Sigmoid colon (tissue), 7 donors: ENCODE data around the gene RHOJ. TPM values are rescaled to one million over a fixed set of nuclear protein-coding genes. Genes with fewer than 3 reads are reported as not detected.
"Not testable (repeated sequence)": the region's sequence is repeated elsewhere in the genome, so short reads cannot be mapped to it uniquely, and the experiment has no call there.

Source experiments
- DNase-seq: peaks from one replicate; pipeline ENCODE4 v3.0.0-alpha.2; 2019
- H3K27ac ChIP-seq, 4 donors: fragments of 200-600 bp; sonication (generic); one replicate each; pipeline ENCODE4 v1.5.1; 2016 to 2019; ENCODE audit warnings: mild to moderate bottlenecking in 1 of 4
- H3K27me3 ChIP-seq, 3 donors: fragments of 200-600 bp; sonication (generic); one replicate each; pipeline ENCODE4 v1.5.1; 2019; ENCODE audit warnings: mild to moderate bottlenecking in 1 of 3
- H3K36me3 ChIP-seq, 4 donors: fragments of 200-600 bp; sonication (generic); one replicate each; pipeline ENCODE4 v1.5.1; 2016 to 2019
- H3K4me1 ChIP-seq, 4 donors: fragments of 200-600 bp; sonication (generic); one replicate each; pipeline ENCODE4 v1.5.1; 2017 to 2019
- H3K4me3 ChIP-seq, 4 donors: fragments of 200-600 bp; sonication (generic); one replicate each; pipeline ENCODE4 v1.5.1; 2017 to 2019; ENCODE audit warnings: mild to moderate bottlenecking in 2 of 4, moderate library complexity in 1 of 4
- H3K9me3 ChIP-seq, 4 donors: fragments of 200-600 bp in 3 of 4; sonication (generic) in 3 of 4; one replicate each; pipeline versions ENCODE4 v1.5.1 to v1.6.1; 2013 to 2019
- CTCF ChIP-seq, 4 experiments: fragments of 450-650 bp in 3 of 4; fragments of 200-600 bp in 1 of 4; IDR thresholded peaks; one replicate each; pipeline ENCODE4 v1.5.1; 2016 to 2019; ENCODE audit warnings: antibody characterized with exemption in 4 of 4, mild to moderate bottlenecking in 3 of 4, moderate library complexity in 2 of 4
- EP300 ChIP-seq, 4 donors: sonication (generic); formaldehyde crosslinking; IDR thresholded peaks; one replicate each; pipeline ENCODE4 v1.6.1; 2017; ENCODE audit warnings: antibody characterized with exemption in 4 of 4
- POLR2A ChIP-seq, 2 donors: fragments of 450-650 bp; IDR thresholded peaks; one replicate each; pipeline ENCODE4 v1.6.1; 2016; ENCODE audit warnings: antibody characterized with exemption in 2 of 2, mild to moderate bottlenecking in 2 of 2, moderate library complexity in 2 of 2
- POLR2AphosphoS5 ChIP-seq, 4 donors: sonication (generic); formaldehyde crosslinking; IDR thresholded peaks; one replicate each; pipeline ENCODE4 v1.6.1; 2017; ENCODE audit warnings: antibody characterized with exemption in 4 of 4
- WGBS, 2 donors: extraction: QIAGEN DNeasy Blood & Tissue Kit; methylation state at CpG; one replicate each; pipeline ENCODE4 v1.1.7; 2013; 5-methylcytosine and 5-hydroxymethylcytosine counted together
- intact Hi-C: fragments of 100-400 bp; cut with DNase I; formaldehyde crosslinking; loops from one replicate; pipeline ENCODE4 v1.15.1; 2023
- polyA plus RNA-seq, 3 donors: library from polyadenylated mRNA; stranded (reverse); fragments of 200-250 nt; gene quantifications; one replicate each; pipeline ENCODE4 v1.2.3, GENCODE V29; 2013
- total RNA-seq, 4 donors: library from RNA; depleted of rRNA; stranded (reverse); fragments of >200 nt; gene quantifications; one replicate each; pipeline ENCODE4 v1.1.0, GENCODE V29; 2016
- donor health status: healthy with polysubstance abuse.
- donor health status: Bipolar disorder and iron deficiency.
- donor health status: healthy.

The RHOJ gene
- total and polyA plus RNA-seq, 7 donors, result 1.6 to 28.5 (median 6.6) TPM

- H3K27ac ChIP-seq, result no peak overlapping the region
- H3K36me3 ChIP-seq, result peaks cover 0 to 8% (median 0%) of the 10 kb centered on the region in 4 donors
- no peak overlapping the region for H3K4me3 ChIP-seq
- no peak for DNase-seq
- intact Hi-C loops, result loop anchor here (1.0 to 5.0 kb wide), 2 partner anchors 102 to 1114 kb away; no protein-coding TSS in a partner anchor
- WGBS, 2 donors, result 70 to 83% methylated on average over 4 of the region's 4 CpGs
- no peak for TF ChIP-seq POLR2A (IDR thresholded peaks at IDR 0.05)
- TF ChIP-seq POLR2AphosphoS5 (IDR thresholded peaks at IDR 0.05), result no peak
- TF ChIP-seq CTCF (IDR thresholded peaks at IDR 0.05), result no peak
- TF ChIP-seq EP300 (IDR thresholded peaks at IDR 0.05), result no peak
- no peaks in the 10 kb centered on the region for H3K9me3 ChIP-seq
- H3K27me3 ChIP-seq, result no peaks in the 10 kb centered on the region
- peaks cover 0 to 5% (median 0%) of the 10 kb centered on the region in 4 donors for H3K4me1 ChIP-seq
Measured at GRCh38 chr14:63276016-63276415, 71.8 kb downstream of the RHOJ start.

GRCh38 chr14:63276492-63277342 lies 72.5 kb downstream of the RHOJ start:
- no peak overlapping the region for H3K27ac ChIP-seq
- no peak for DNase-seq
- H3K4me3 ChIP-seq, result no peak overlapping the region
- intact Hi-C loops, result loop anchor here (1.0 to 5.0 kb wide), 2 partner anchors 102 to 1114 kb away; no protein-coding TSS in a partner anchor
- peaks cover 0 to 7% (median 0%) of the 10 kb centered on the region in 4 donors for H3K36me3 ChIP-seq
- TF ChIP-seq POLR2AphosphoS5 (IDR thresholded peaks at IDR 0.05) (peak in 1 of 4 donors; percentile 20), EP300 (IDR thresholded peaks at IDR 0.05) (no peak), POLR2A (IDR thresholded peaks at IDR 0.05) (no peak), CTCF (IDR thresholded peaks at IDR 0.05) (peak; percentile 65 to 81 (median 76))
- no peaks in the 10 kb centered on the region for H3K27me3 ChIP-seq
- H3K9me3 ChIP-seq, result no peaks in the 10 kb centered on the region
- peaks cover 0 to 5% (median 0%) of the 10 kb centered on the region in 4 donors for H3K4me1 ChIP-seq
- 49% methylated on average over 5 of the region's 5 CpGs for WGBS, 2 donors

- Histone ChIP-seq H3K9me3 (no peaks in the 10 kb centered on the region), H3K4me1 (peaks cover 0 to 8% (median under 1%) of the 10 kb centered on the region in 4 donors), H3K4me3 (no peak overlapping the region), H3K27ac (no peak overlapping the region), H3K36me3 (no peaks in the 10 kb centered on the region), H3K27me3 (no peaks in the 10 kb centered on the region)
- intact Hi-C loops, result loop anchor here (5.0 kb wide), 1 partner anchor 1115 kb away; no protein-coding TSS in a partner anchor
- TF ChIP-seq POLR2A (IDR thresholded peaks at IDR 0.05), result no peak
- no peak for TF ChIP-seq EP300 (IDR thresholded peaks at IDR 0.05)
- TF ChIP-seq CTCF (IDR thresholded peaks at IDR 0.05), result no peak
- TF ChIP-seq POLR2AphosphoS5 (IDR thresholded peaks at IDR 0.05), result no peak
- no peak for DNase-seq
- 30 to 50% methylated on average over 2 of the region's 2 CpGs for WGBS, 2 donors
Measured at GRCh38 chr14:63277591-63278183, 73.4 kb downstream of the RHOJ start.

GRCh38 chr14:63279933-63280332 lies 75.7 kb downstream of the RHOJ start:
- H3K27ac ChIP-seq, H3K4me3 ChIP-seq, H3K9me3 ChIP-seq, H3K36me3 ChIP-seq, H3K27me3 ChIP-seq: not testable (repeated sequence)
- WGBS, 2 donors, result 91 to 94% methylated on average over 4 of the region's 4 CpGs
- H3K4me1 ChIP-seq, result peaks cover 0 to 31% (median 20%) of the 10 kb centered on the region in 4 donors
- peak; percentile 10 for DNase-seq
- intact Hi-C loops, result loop anchor here (5.0 kb wide), 1 partner anchor 1118 kb away; no protein-coding TSS in a partner anchor
